Measurements from ENCODE around the gene RCAN2. TPM values are rescaled to one million over a fixed set of nuclear protein-coding genes. Genes with fewer than 3 reads are reported as not detected.

The RCAN2 gene
- total RNA-seq, 1 donor from 2014 or later: 5.8 TPM

GRCh38 chr6:46422619-46423018, 68.6 kb downstream of the RCAN2 start:
- no peaks in the 10 kb centered on the region for H4K20me1 ChIP-seq (ENCODE audit: low read depth)
- H3K9me3 Mint-ChIP-seq: no peaks in the 10 kb centered on the region
- TF ChIP-seq EZH2 (IDR thresholded peaks at IDR 0.05) (no peak), EZH2phosphoT487 (IDR thresholded peaks at IDR 0.05) (no peak)

GRCh38 chr6:46421939-46422338, 69.3 kb downstream of the RCAN2 start:
- peak; percentile 16 for DNase-seq (ENCODE audit: low spot score)
- no peaks in the 10 kb centered on the region for H3K9me3 ChIP-seq (ENCODE audit: low read depth)
- TF ChIP-seq EZH2phosphoT487 (IDR thresholded peaks at IDR 0.05) (no peak), EZH2 (IDR thresholded peaks at IDR 0.05) (no peak), CTCF (IDR thresholded peaks at IDR 0.05) (no peak)
- no peak overlapping the region for H3K27ac ChIP-seq
- no peak overlapping the region for H3K9ac ChIP-seq
- no peaks in the 10 kb centered on the region for H3K36me3 ChIP-seq
- no peak overlapping the region for H3K4me2 ChIP-seq
- no peaks in the 10 kb centered on the region for H3K36me3 Mint-ChIP-seq
- no peaks in the 10 kb centered on the region for H4K20me1 ChIP-seq (ENCODE audit: low read depth)
- H3K4me3 ChIP-seq: no peak overlapping the region
- no peak overlapping the region for H2AFZ ChIP-seq (replicated peaks)
- no peaks in the 10 kb centered on the region for H3F3A ChIP-seq (ENCODE audit: low read depth)
- H3K27me3 ChIP-seq: no peaks in the 10 kb centered on the region
- H3K27me3 Mint-ChIP-seq (ENCODE audit: insufficient read depth, low read depth): no peaks in the 10 kb centered on the region
- no peaks in the 10 kb centered on the region for H3K9me3 Mint-ChIP-seq
- H3K4me3 Mint-ChIP-seq: no peak overlapping the region
- H3K4me1 ChIP-seq: no peaks in the 10 kb centered on the region
- no peak overlapping the region for H3K27ac Mint-ChIP-seq
- no peaks in the 10 kb centered on the region for H3K79me2 ChIP-seq (ENCODE audit: low read depth)
- H3K4me1 Mint-ChIP-seq: no peaks in the 10 kb centered on the region

More at GRCh38 chr6:46422619-46423018, 68.6 kb downstream of the RCAN2 start:
- no peaks in the 10 kb centered on the region for H3K4me1 Mint-ChIP-seq
- Histone ChIP-seq H3K79me2 (ENCODE audit: low read depth) (no peaks in the 10 kb centered on the region), H3K4me1 (no peaks in the 10 kb centered on the region), H3K4me2 (no peak overlapping the region), H3F3A (ENCODE audit: low read depth) (no peaks in the 10 kb centered on the region), H3K4me3 (no peak overlapping the region), H3K27me3 (no peaks in the 10 kb centered on the region), H3K9me3 (ENCODE audit: low read depth) (no peaks in the 10 kb centered on the region), H3K36me3 (no peaks in the 10 kb centered on the region), H2AFZ (replicated peaks) (no peak overlapping the region), H3K27ac (no peak overlapping the region), H3K9ac (no peak overlapping the region)
- H3K36me3 Mint-ChIP-seq: no peaks in the 10 kb centered on the region
- H3K4me3 Mint-ChIP-seq: no peak overlapping the region
- H3K27ac Mint-ChIP-seq: no peak overlapping the region
- no peak for DNase-seq (ENCODE audit: low spot score)
- H3K27me3 Mint-ChIP-seq (ENCODE audit: insufficient read depth, low read depth): no peaks in the 10 kb centered on the region

GRCh38 chr6:46420921-46421638, 70.2 kb downstream of the RCAN2 start:
- no peaks in the 10 kb centered on the region for H3K36me3 Mint-ChIP-seq
- Histone ChIP-seq H3K4me1 (no peaks in the 10 kb centered on the region), H3K36me3 (no peaks in the 10 kb centered on the region), H3K4me3 (no peak overlapping the region), H3K4me2 (no peak overlapping the region), H4K20me1 (ENCODE audit: low read depth) (no peaks in the 10 kb centered on the region), H3F3A (ENCODE audit: low read depth) (no peaks in the 10 kb centered on the region), H3K27me3 (no peaks in the 10 kb centered on the region), H3K9me3 (ENCODE audit: low read depth) (no peaks in the 10 kb centered on the region), H3K79me2 (ENCODE audit: low read depth) (no peaks in the 10 kb centered on the region), H3K27ac (no peak overlapping the region), H2AFZ (replicated peaks) (no peak overlapping the region), H3K9ac (no peak overlapping the region)
- no peaks in the 10 kb centered on the region for H3K27me3 Mint-ChIP-seq (ENCODE audit: insufficient read depth, low read depth)
- H3K9me3 Mint-ChIP-seq: no peaks in the 10 kb centered on the region
- DNase-seq (ENCODE audit: low spot score): no peak
- H3K27ac Mint-ChIP-seq: no peak overlapping the region
- TF ChIP-seq EZH2 (IDR thresholded peaks at IDR 0.05) (no peak), EZH2phosphoT487 (IDR thresholded peaks at IDR 0.05) (no peak), CTCF (IDR thresholded peaks at IDR 0.05) (no peak)
- no peaks in the 10 kb centered on the region for H3K4me1 Mint-ChIP-seq
- H3K4me3 Mint-ChIP-seq: no peak overlapping the region

GRCh38 chr6:46419576-46420002, 71.7 kb downstream of the RCAN2 start:
- H3F3A ChIP-seq (ENCODE audit: low read depth): no peaks in the 10 kb centered on the region
- no peak overlapping the region for H3K9ac ChIP-seq
- H4K20me1 ChIP-seq (ENCODE audit: low read depth): no peaks in the 10 kb centered on the region
- no peaks in the 10 kb centered on the region for H3K79me2 ChIP-seq (ENCODE audit: low read depth)
- no peaks in the 10 kb centered on the region for H3K27me3 Mint-ChIP-seq (ENCODE audit: insufficient read depth, low read depth)
- H3K36me3 Mint-ChIP-seq: no peaks in the 10 kb centered on the region
- no peaks in the 10 kb centered on the region for H3K4me1 ChIP-seq
- H3K9me3 Mint-ChIP-seq: no peaks in the 10 kb centered on the region
- peak; percentile 69 for DNase-seq (ENCODE audit: low spot score)
- no peaks in the 10 kb centered on the region for H3K4me1 Mint-ChIP-seq
- no peaks in the 10 kb centered on the region for H3K36me3 ChIP-seq
- no peak overlapping the region for H2AFZ ChIP-seq (replicated peaks)
- no peak overlapping the region for H3K4me2 ChIP-seq
- no peak overlapping the region for H3K27ac ChIP-seq
- H3K4me3 Mint-ChIP-seq: no peak overlapping the region
- TF ChIP-seq EZH2phosphoT487 (IDR thresholded peaks at IDR 0.05): no peak
- peak; percentile 81 for TF ChIP-seq CTCF (IDR thresholded peaks at IDR 0.05)
- no peak for TF ChIP-seq EZH2 (IDR thresholded peaks at IDR 0.05)
- H3K9me3 ChIP-seq (ENCODE audit: low read depth): no peaks in the 10 kb centered on the region
- no peak overlapping the region for H3K27ac Mint-ChIP-seq
- H3K27me3 ChIP-seq: no peaks in the 10 kb centered on the region
- H3K4me3 ChIP-seq: no peak overlapping the region
